Measurements from ENCODE around the gene C16orf78.
A peak's percentile ranks its signal among the peaks of the same experiment; 100 is the strongest.

C16orf78 gene

DNA sequence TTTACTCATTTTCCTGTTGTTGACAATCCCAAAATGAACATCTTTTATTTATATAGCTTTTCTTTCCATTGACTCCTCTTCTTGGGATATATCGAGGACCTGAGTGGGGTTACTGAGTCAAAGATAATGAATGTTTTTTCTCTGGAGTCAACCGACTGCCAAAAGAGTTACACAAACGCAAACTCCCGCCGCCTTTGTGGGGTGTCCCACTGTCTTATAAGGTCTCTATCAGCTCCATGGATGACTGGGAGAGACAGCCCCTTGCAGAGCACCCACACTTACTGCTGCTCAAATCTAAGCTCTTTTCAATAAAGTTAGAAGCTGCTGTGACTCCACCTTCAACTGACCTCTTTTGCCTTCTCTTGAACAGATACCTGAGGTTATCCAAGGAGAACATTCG lies 25.2 kb downstream of the C16orf78 start:
- DNase-seq = no peak

DNA sequence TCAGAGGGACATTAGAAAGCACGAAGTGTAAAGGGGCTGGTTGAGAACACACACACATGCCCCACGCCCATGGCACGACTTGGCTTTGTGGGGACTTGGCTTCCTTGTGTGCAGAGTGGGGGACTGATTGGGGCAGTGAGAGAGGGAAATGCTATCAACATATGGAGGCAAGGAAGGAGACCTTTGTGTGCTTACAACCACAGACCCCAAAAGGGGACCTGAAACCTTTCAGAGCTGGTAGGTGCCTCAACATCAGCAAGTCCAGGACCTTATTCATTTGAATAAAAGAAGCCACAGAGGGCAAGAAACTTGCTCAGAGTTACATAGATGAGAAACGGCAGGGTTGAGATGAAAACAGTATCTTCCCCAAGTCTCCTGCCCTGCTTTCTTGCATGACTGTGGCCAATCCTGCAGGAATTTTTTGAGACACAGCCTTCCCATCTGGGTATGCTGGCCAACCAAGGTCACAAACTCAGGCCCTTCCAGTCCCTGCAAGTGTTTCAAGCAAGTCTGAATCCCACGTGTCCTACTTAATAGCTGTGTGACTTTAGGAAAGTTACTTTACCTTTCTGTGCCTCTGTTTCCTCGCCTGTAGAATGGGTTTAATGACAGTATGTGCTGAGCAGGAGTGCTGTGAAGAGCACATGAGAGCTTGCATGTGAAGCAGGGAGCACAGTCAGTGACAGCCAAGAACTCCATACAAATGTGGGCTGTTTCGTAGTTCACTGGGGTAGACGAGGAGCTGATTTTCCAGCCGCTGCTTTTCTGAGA lies 26.2 kb downstream of the C16orf78 start:
- no peak for DNase-seq

DNA sequence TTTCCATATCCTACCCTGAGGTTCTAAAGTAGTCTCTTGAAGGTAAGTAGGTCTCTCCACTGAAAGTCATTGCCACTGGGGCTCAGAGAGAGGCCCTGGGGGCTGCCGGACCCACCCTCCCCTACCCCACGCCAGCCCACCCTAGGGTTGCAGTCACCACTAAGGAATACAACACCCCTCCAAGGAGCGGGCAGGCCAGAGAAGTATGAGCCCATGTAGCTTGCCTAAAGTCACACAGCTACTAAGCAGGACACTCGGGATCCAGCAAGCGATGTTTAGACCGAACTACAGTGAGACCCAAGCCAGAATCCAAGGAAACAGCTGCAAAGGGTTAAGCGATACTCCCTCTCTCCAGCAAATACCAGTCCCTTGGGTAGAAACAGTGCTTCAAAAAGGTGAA lies 27.0 kb downstream of the C16orf78 start:
- DNase-seq = no peak

DNA sequence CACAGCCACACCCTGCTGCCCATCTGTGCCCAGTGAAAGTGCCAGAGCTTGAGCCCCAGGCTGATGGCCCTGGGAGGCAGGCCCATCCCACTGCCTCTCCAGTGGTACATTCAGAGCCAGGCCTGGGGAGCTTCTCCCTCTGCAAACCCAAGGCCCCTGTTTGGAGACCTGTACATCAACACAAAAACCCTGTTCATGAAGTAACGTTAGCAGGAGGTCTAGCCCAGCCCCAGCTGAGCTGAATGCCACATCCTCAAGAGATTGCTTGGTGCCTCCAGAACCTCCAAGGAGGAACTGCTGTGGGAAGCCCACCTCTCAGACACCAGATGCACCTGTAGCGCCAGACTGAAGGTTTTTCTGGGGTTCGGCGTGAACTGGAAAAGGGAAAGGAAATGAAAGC lies 31.5 kb downstream of the C16orf78 start:
- DNase-seq = no peak

DNA sequence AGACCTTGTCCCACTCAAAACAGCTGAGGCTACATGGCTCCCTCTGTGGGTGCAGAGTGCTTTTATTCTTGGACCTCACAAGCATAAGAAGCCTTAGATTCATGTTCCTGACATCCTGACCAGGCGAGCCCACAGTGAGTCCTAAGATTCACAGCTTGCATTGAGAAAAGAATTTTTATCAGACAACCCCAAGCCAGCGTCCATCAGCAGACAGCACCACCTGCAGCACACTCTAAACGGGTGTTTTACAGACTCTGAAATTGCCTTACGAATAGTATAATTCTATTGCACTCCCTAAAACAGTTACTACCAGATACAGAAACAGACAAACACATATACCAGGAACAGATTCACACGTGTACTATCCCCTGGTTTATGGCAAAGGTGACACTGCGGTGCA lies 31.9 kb downstream of the C16orf78 start:
- DNase-seq = no peak

DNA sequence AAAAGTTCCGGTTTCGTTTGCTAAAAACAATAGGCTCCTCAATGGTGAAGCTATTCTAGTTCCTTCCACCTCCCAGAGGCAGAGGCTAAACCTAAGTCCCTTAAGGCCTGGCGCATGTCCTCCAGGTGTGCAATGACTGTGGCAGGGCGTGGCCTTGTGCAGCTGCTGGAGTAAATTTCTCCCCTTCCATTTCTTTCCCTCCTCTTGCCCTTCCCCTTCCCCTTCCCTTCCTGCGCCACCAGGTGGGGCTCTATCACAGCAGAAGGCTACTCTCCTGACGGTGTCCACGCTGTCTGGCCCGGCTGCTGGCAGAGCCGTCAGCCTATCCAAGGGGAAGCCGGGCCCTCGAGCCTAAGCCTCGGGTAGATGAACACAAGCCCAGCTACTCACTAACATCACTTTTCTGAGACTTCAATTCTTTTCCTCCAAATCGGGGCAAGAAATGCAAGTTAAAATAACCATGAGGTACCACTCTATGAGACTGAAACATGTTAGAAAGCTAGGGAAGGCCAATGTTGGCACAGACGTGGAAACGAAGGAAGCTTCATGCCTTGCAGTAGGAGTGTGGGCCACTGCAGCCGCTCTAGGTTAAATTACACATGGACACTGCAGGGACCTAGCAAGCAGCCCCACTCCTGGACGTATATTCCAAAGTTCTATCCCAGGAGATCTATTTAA lies 34.4 kb downstream of the C16orf78 start:
- peak; percentile 53 to 60 for DNase-seq

DNA sequence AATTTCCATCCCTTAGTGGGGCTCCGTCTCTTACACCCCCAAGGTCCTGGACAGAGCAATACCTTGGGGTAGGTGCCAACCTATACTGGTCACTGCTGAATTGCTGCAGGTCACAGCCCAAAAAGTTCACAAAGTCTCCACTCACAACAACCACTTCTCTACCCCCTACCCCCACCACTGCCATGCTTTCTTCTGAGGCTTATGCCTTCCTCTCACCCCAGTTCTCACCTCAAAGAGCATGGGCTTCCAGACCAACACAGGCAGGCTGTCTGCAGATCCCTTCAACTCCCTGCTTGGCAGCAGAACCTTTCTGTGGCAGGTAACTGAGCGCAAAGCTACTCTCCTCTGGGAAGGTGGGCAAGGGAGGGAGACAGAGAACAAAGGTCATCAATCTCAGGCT lies 35.5 kb downstream of the C16orf78 start:
- no peak for DNase-seq

DNA sequence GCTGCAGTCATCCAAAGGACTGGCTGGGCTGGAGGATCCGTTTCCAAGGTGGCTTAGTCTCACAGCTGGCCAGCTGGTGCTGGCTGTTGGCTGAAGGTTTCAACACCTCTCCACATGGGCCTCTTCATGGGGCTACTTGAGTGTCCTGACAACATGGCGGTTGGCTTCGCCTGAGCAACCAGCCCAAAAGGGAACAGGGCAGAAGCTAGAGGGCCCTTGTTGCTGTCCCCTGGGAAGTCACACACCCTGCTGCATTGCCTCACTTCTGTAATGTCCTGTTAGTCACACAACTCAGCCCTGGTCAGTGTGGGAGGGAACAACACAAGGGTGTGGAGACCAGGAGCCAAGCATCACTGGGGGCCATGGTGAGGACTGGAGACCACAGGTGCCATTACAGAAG lies 36.6 kb downstream of the C16orf78 start:
- DNase-seq = no peak

DNA sequence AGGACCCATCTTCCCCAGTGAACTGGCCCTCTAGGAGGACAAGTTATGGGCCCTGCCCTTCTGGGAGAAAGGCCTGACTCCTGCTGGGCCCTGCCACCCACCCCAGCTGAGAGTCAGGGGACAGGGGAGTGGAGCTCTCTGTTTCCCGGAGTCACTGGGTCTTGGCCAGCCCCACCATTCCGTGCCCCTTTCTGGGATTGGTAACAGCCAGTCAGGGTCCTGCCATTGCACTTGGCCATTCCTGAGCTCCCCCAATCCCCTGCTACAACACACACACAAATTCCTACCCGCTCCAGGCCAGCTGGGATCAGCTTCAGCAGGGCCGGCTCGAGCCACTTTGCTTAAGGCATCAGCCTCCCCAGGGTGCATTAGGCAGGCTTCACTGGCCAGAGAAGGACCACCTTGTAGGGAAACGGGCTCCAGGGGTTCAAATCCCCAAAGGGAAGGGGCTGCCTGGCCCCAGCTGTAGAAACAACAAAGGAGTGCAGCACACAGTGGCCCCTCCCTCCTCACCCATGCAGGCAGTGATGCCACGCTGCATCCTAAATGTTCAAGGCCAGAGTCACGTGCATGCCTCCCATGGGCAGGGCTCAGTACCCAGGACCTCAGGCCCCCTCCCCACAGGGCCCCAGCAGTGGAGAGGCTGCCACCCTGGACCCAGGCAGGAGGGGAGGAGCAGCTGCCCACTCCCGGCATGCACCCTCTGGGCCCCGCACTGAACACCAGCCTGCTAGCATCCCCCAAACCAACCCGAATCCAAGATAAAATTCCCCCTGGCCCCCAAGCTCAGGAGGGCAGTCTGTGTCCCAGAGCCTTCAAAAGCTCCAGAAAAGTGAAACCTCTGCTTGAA lies 37.7 kb downstream of the C16orf78 start:
- DNase-seq = no peak

DNA sequence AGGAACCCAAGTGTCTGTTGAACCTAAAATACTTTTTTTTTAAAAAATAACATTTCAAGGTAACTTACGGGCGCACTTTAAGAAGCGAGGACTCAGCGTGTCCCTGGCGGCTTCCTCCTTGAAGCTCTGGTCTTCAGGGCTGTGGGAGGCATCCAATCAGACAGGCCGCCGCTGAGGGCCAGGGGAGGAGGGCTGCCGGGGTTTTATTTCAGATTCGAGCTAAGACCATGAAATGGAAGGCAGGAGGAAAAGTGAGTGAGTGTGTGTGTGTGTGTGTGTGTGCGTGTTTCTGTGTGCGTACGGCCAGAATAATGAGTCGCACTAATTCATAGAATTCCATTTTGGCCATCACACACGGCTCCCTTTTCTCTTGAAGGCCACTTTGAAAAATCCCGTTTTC lies 41.1 kb downstream of the C16orf78 start:
- DNase-seq = no peak

DNA sequence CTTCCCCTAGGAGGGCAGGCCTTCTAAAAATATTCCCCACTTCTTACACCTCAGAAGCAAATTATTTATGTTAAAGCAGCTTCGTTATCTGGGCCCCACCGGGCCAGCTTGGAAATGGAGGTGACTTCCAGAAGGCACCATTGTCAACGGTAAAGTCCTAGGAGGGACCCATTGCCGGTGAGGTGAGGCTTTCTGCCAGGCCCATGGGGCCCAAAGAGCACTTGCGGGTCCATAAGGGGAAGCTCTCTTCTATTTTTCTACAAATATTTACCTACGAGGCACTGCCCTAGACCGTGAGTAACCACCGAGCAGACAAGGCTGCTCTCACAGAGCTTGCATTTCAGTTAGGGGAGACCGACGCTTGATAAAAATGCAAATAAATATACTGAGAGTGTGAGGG lies 41.5 kb downstream of the C16orf78 start:
- DNase-seq = no peak

DNA sequence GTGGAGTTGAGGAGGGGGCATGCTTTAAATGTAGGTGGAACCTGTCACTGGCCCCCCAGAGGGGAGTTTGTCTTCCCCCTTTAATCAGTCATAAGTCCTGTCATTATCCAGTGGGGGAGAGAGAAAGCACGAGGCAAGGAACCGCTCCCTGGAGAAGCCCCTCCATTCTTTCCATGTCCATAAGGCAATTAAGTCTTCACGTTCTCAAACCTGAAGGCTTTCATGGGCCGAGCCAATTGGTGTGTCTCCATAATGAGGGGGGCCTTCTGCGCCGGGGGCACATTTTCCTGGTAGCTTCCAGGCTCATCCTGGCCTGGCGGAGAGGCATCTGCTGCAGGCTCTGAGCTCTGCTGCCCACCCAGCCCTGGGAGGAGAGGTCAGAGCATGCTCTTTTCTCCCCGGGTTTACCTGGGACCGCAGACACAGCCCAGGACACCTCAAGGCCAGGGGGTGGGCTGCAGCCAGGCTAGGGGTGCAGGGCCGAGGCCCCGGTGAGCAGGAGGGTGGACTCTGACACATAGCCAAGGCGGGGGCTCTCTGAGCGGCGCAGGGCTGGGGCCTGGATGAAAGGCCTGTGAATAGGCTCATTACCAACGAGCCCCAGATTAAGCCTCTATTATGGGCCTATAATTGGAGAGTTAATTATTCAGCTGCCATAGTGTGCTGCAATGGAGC lies 42.5 kb downstream of the C16orf78 start:
- DNase-seq = no peak

DNA sequence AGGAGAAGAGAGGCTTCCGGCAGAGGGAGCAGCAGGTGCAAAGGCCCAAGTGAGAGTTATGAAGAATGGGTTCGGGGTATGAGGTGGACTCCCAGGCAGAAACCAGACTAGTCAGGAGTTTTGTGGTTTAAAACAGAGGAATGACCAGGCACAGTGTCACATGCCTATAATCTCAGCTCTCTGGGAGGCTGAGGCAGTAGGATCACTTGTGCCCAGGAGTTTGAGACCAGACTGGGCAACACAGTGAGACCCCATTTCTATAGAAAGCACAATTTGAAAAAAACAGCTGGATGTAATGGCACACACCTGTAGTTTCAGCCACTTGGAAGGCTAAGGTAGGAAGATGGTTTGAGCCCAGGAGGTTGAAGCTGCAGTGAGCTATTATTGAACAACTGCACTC lies 43.8 kb downstream of the C16orf78 start:
- DNase-seq = no peak

DNA sequence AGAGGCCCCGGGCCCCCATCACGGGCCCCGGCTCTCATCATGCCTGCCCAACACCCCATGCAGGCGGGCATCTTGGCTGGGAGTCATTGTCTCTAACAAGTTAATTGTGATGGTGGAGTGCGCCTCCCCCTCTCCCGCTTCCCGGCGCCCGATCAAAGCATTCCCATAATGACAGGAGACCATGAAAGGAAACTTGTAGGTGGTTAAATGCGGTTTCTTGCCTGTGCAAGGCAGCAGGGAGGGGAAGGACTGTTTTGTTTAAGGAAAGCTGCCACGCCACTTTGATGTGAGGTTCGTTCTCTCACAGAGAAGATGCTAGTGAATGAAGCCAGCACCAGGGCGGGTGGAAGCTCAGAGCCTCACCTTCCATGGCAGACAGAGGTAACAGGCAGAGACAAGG lies 45.4 kb downstream of the C16orf78 start:
- DNase-seq = no peak

DNA sequence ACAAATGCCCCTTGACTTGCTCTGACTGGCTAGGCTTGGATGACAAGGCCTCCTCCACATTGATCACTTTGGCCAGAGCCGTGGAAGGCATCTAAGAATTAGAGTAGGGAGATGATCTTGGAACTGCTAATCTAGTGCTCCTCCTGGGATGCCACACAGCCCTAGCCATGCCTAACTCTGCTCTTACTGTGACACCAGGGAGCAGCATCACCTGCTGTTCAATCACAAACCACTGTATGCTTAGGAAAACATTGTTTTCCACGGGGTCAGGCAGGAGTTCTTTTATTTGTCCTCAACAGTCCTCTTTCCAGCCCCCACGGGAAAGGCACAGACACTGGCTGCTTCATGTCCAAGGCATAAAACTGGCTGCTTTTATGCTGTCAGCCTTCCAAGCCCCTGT lies 46.3 kb downstream of the C16orf78 start:
- no peak for DNase-seq

DNA sequence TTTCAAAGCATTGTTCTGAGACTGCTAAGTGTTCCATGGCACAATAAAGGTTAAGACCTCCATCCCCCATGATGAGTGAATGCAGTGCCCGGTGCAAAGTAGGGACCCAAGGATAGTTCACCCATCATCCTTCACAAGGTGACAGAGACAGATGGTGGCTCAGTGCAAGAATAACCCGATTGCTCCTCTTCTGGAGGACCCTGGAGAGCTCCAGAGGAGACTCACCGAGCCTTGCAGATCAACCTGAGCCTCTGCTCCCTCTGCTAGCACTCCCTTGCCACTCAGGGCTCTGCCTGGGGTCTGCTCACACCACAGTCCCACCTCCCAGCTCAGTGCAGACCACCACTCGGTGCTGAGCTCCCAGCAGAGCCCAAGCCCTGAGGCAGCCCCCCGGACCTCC lies 49.3 kb downstream of the C16orf78 start:
- no peak for DNase-seq

DNA sequence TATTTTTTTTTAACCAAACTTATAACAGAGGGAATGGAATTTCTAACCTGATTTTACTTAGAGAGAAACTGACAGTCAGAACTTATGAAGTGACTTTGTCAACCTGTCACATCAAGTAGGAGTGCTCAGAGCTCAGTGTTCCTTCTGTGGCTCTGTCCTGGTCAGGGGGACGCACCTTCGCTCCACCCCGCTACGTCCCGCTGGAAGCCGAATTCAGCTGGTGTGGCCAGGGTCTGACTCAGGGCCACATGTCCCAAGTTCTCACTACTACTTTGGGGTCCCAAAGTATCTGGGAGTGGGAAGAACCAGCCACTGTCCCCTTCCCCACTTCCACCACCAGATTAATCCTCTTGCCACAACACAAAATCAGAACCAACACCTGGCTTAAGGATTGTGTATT lies 51.4 kb downstream of the C16orf78 start:
- DNase-seq = no peak

DNA sequence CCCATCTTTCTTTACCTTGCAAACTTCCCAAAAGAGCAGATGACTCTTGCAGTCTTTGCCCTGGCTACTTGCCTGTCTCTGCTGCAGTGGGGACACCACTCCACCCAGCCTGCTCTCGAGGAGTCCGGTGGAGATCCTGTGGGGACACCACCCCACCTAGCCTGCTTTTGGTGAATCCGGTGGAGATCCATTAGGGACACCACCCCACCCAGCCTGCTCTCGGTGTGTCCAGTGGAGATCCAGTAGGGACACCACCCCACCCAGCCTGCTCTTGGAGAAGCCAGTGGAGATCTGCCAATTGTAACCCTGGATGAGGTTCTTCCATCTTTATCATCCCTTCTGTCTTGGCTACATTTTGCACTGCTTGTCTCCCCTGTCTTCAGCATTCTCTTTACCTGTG lies 54.2 kb downstream of the C16orf78 start:
- DNase-seq = no peak

DNA sequence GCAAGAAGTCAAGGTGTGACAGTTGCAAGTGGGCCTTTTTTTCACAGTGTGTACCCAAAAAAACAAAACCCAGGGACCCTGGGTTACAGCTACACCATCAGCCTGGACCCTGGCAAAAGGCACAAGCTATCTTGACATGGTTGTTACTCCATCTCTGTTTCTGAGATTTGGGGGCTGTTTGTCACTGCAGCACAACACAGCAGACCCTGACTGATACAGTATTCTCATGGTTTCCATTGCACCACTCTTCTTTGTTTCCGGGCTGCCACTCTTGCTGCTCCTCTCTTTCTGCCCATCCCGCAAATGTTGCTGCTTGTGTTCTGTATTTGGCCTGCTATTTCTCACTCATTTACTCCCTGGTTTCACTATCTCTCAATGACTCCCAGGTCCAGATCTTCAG lies 55.2 kb downstream of the C16orf78 start:
- DNase-seq = no peak

DNA sequence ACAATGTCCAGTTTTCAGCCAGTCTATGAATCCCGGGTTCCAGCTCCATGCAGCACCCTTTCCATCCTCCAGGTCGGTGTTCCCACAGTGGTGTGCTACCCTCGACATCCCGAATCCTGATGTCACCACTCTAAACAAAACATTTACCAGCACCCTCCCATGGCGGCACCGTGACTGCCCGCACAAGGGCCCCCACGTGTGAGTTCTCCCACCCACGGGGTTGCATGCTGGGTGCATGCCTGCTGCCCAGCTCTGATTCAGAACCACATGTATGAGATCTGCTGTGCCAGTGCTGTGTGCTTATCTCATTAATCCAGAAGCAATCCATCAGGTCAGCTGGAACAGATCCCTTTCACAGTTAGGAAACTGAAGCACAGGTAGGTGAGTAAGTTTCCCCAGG lies 57.4 kb downstream of the C16orf78 start:
- no peak for DNase-seq

DNA sequence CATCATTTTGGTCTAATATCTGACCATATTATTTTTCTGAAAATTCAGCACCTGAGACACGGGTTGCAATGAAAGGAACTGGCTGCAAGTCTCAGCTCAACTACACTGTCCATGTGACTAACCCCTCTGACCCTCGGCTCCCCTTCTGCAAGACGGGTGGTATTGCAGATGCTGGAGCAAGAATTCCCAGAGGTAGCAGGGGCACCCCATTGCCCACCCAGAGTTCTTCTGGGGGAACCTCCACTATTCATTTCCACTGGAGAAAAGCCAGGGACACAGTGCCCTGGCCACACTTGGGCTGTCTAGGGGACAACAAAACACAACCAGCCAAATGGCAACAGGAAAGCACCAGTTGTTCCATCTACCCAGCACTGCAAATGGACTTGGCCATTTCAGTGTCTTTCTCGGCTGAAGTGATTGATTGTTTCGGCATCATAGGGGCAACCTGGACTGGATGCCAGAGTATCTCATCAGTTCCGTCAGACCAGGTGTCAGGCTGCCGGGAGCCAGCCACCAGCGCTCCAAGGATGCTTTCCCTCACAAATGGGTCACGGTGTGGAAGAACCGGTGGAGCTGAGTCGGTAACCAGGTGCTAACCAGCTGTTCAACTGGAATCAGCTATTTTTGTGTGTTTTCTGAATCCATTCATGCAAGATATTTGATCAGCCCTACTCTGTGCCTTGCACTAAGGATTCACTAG lies 58.1 kb downstream of the C16orf78 start:
- no peak for DNase-seq

DNA sequence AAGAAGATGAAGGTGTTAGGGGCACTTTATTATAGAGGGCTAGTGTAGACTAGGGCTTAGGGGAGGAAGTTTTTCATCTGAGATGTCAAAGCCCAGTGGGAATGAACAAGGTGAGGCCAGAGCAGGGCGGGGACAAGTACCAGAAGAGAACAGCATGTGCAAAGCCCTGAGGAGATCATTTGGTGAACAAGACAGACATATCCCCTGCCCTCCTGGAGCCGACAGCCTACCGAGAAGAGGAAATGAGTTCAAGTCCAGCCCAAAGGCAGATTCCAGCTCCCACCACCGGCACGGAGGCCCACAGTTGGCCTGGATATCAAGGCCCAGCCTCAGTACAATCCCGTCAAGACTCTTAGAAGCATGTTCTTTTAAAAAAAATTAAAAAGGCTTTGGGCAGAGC lies 61.1 kb downstream of the C16orf78 start:
- DNase-seq = no peak

DNA sequence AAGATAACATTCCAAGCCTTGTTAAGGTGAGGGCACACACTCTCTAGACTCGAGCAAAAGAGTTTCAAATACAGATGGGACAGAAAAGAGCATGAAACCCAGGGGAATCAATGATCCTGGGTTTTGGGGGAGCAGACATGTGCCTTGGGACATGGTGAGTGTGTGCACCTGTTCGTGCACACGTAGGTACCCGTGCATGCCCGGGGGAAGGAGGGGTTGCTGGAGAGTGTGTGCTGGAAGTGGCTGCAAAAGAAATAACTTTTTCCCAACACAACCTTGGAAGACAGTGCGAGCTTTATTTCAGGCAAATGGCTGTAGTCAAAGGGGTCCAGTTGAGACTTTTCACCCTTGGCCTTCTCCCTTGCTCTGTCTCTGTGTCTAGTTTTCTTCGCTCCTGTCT lies 62.6 kb downstream of the C16orf78 start:
- DNase-seq = no peak

Measured in CD4-positive, alpha-beta T cell treated with Interleukin-4 for 1 hour (primary cell).